Mesenchymal stem cell (in vitro differentiated cells and primary cell): ENCODE results near the gene CNR2.

ENCODE experiments used
- DNase-seq: peaks from one replicate; pipeline ENCODE4 v3.0.0-alpha.2; 2013
- H2AFZ ChIP-seq: one replicate; pipeline ENCODE4 v1.6.1; 2013; ENCODE audit warnings: low read depth, mild to moderate bottlenecking, control low read depth, inconsistent platforms, low read length, moderate library complexity
- H2AK5ac ChIP-seq: 2 replicates; pipeline ENCODE4 v1.6.1; 2013; ENCODE audit warnings: low read length, moderate library complexity, mild to moderate bottlenecking, inconsistent platforms; ENCODE audit not compliant: severe bottlenecking
- H2BK120ac ChIP-seq: one replicate; pipeline ENCODE4 v1.6.1; 2013; ENCODE audit warnings: low read depth, mild to moderate bottlenecking, inconsistent platforms, low read length, moderate library complexity
- H2BK12ac ChIP-seq, 2 experiments: one replicate each; pipeline ENCODE4 v1.6.1; 2013; ENCODE audit warnings: inconsistent platforms in 2 of 2, low read length in 2 of 2, mild to moderate bottlenecking in 2 of 2, moderate library complexity in 2 of 2, control low read depth in 1 of 2
- H2BK15ac ChIP-seq: one replicate; pipeline ENCODE4 v1.6.1; 2013; ENCODE audit warnings: mild to moderate bottlenecking, low read depth, inconsistent platforms; ENCODE audit not compliant: poor library complexity, severe bottlenecking
- H2BK5ac ChIP-seq: 2 replicates; pipeline ENCODE4 v1.6.1; 2013; ENCODE audit warnings: low read depth, mild to moderate bottlenecking, low read length, control low read depth, inconsistent platforms; ENCODE audit not compliant: poor library complexity, severe bottlenecking
- H3K14ac ChIP-seq, 2 experiments: one replicate each; pipeline ENCODE4 v1.6.1; 2013; ENCODE audit warnings: inconsistent platforms in 2 of 2, low read length in 2 of 2, control low read depth in 1 of 2, mild to moderate bottlenecking in 1 of 2, moderate library complexity in 1 of 2
- H3K18ac ChIP-seq, 2 experiments: one replicate each; pipeline ENCODE4 v1.6.1; 2013; ENCODE audit warnings: inconsistent platforms in 2 of 2, low read length in 2 of 2, control low read depth in 1 of 2, low read depth in 1 of 2, mild to moderate bottlenecking in 1 of 2
- H3K23ac ChIP-seq, 2 experiments: one replicate each; pipeline ENCODE4 v1.6.1; 2013; ENCODE audit warnings: inconsistent platforms in 2 of 2, low read length in 2 of 2, mild to moderate bottlenecking in 2 of 2, moderate library complexity in 2 of 2, control low read depth in 1 of 2
- H3K27ac ChIP-seq: 2 replicates; pipeline ENCODE4 v1.5.1; 2013; ENCODE audit warnings: mild to moderate bottlenecking, moderate library complexity, low read length, control low read depth, inconsistent platforms; ENCODE audit not compliant: poor library complexity, severe bottlenecking
- H3K27me3 ChIP-seq, 2 experiments: 2 replicates each; pipeline versions ENCODE4 v1.6.1 to v1.7.0; 2013; ENCODE audit warnings: low read length in 2 of 2, mild to moderate bottlenecking in 2 of 2, moderate library complexity in 2 of 2, control low read depth in 1 of 2, inconsistent platforms in 1 of 2; ENCODE audit not compliant: control insufficient read depth in 1 of 2, insufficient read depth in 1 of 2
- H3K36me3 ChIP-seq, 2 experiments: 2 replicates each; pipeline versions ENCODE4 v1.6.1 to v1.7.0; 2013; ENCODE audit warnings: low read length in 2 of 2, control low read depth in 1 of 2, inconsistent platforms in 1 of 2, low read depth in 1 of 2, mild to moderate bottlenecking in 1 of 2; ENCODE audit not compliant: insufficient read depth in 2 of 2, control insufficient read depth in 1 of 2
- H3K4ac ChIP-seq, 2 experiments: one replicate each; pipeline ENCODE4 v1.6.1; 2013; ENCODE audit warnings: inconsistent platforms in 2 of 2, low read length in 2 of 2, mild to moderate bottlenecking in 2 of 2, moderate library complexity in 2 of 2, control low read depth in 1 of 2, low read depth in 1 of 2
- H3K4me1 ChIP-seq: 2 replicates; pipeline ENCODE4 v1.6.1; 2013; ENCODE audit warnings: low read depth, low read length, control low read depth; ENCODE audit not compliant: control insufficient read depth, insufficient read depth
- H3K4me2 ChIP-seq: 2 replicates; pipeline ENCODE4 v1.6.1; 2013; ENCODE audit warnings: low read length, mild to moderate bottlenecking, inconsistent platforms; ENCODE audit not compliant: poor library complexity, severe bottlenecking
- H3K4me3 ChIP-seq, 2 experiments: 2 replicates each; pipeline versions ENCODE4 v1.5.1 to v1.7.0; 2013; ENCODE audit warnings: low read length in 2 of 2, mild to moderate bottlenecking in 2 of 2, control low read depth in 1 of 2, low read depth in 1 of 2; ENCODE audit not compliant: insufficient read depth in 1 of 2
- H3K79me1 ChIP-seq: replicated peaks from 2 replicates; pipeline ENCODE4 v1.6.1; 2013; ENCODE audit warnings: mild to moderate bottlenecking, control low read depth, low read length, inconsistent platforms; ENCODE audit not compliant: poor library complexity, severe bottlenecking
- H3K9ac ChIP-seq: 2 replicates; pipeline ENCODE4 v1.7.0; 2013; ENCODE audit warnings: mild to moderate bottlenecking, low read length, moderate library complexity
- H3K9me3 ChIP-seq: 2 replicates; pipeline ENCODE4 v1.7.0; 2013; ENCODE audit warnings: mild to moderate bottlenecking, low read length; ENCODE audit not compliant: control insufficient read depth
- H4K8ac ChIP-seq: one replicate; pipeline ENCODE4 v1.6.1; 2013; ENCODE audit warnings: inconsistent platforms, mild to moderate bottlenecking, low read length, moderate library complexity
- H4K91ac ChIP-seq: one replicate; pipeline ENCODE4 v1.6.1; 2013; ENCODE audit warnings: mild to moderate bottlenecking, low read length, inconsistent platforms
- WGBS: methylation state at CpG from one replicate; pipeline ENCODE4 v1.1.7; 2013; ENCODE audit warnings: mixed read lengths; 5-methylcytosine and 5-hydroxymethylcytosine counted together

Gene CNR2

DNA sequence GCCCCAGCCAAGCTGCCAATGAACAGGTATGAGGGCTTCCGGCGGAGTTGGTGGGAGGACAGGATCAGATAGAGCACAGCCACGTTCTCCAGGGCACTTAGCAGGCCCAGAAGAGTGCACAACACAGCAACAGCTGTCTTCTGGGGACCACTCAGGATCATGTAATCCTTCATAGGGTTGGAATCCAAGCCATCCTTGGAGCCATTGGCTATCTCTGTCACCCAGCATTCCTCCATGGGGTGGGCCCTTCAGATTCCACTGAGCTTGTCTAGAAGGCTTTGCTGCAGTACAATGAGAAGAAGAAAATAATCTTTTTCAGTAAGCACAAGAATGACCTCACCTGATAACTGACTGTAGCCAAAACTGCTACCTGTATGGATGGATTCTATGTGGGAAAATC, 37.8 kb downstream of the CNR2 start:
- peaks cover 0 to 12% of the 10 kb centered on the region in 2 experiments for H3K27me3 ChIP-seq
- no peak overlapping the region for H2AK5ac ChIP-seq
- no peak overlapping the region for H2BK5ac ChIP-seq

DNA sequence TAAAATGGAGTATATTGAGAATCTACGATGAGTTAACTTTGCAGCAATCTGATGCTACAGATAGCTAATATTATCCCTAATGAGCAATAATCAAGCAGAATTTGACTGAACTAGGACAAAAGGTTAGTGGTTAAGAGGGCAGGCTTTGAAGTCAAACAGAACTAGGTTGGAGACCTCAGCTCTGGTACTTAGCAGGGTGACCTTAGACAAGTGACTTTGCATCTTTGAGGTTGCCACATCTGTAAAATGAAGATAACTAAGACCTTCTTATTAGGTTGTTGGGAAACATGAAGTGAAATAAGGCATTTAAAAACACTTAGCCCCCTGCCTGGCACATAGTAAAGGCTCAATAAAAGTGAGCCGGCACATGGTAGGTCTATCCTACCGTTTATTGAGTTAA, 40.7 kb downstream of the CNR2 start:
- 95% methylated on average over 3 of the region's 3 CpGs for WGBS
- Histone ChIP-seq H4K8ac (no peak overlapping the region), H3K4me2 (no peak overlapping the region), H3K4ac (no peak overlapping the region), H3K14ac (no peak overlapping the region), H2BK5ac (no peak overlapping the region), H3K18ac (no peak overlapping the region), H3K9me3 (peaks cover 13% of the 10 kb centered on the region), H3K27ac (no peak overlapping the region), H2AFZ (no peak overlapping the region), H2AK5ac (no peak overlapping the region), H2BK15ac (no peak overlapping the region), H2BK12ac (no peak overlapping the region), H3K4me3 (no peak overlapping the region), H3K9ac (no peak overlapping the region), H3K27me3 (peaks cover 0 to 18% of the 10 kb centered on the region in 2 experiments), H3K36me3 (no peaks in the 10 kb centered on the region), H2BK120ac (no peak overlapping the region), H3K4me1 (peaks cover 9% of the 10 kb centered on the region), H3K23ac (no peak overlapping the region), H4K91ac (no peak overlapping the region), H3K79me1 (peaks cover 6% of the 10 kb centered on the region)
- no peak for DNase-seq

More for the DNA sequence above, 37.8 kb downstream of the CNR2 start:
- Histone ChIP-seq H2BK12ac (no peak overlapping the region), H2BK15ac (no peak overlapping the region), H3K18ac (no peak overlapping the region), H3K36me3 (no peaks in the 10 kb centered on the region), H3K4me2 (no peak overlapping the region), H4K8ac (no peak overlapping the region), H3K14ac (no peak overlapping the region), H2BK120ac (no peak overlapping the region), H3K23ac (no peak overlapping the region), H3K9me3 (peaks cover 40% of the 10 kb centered on the region), H3K27ac (no peak overlapping the region), H3K9ac (no peak overlapping the region), H4K91ac (no peak overlapping the region), H3K4me1 (no peaks in the 10 kb centered on the region), H3K4me3 (no peak overlapping the region), H2AFZ (no peak overlapping the region), H3K4ac (no peak overlapping the region), H3K79me1 (no peaks in the 10 kb centered on the region)
- DNase-seq, result no peak
- 70% methylated on average over 3 of the region's 3 CpGs for WGBS

DNA sequence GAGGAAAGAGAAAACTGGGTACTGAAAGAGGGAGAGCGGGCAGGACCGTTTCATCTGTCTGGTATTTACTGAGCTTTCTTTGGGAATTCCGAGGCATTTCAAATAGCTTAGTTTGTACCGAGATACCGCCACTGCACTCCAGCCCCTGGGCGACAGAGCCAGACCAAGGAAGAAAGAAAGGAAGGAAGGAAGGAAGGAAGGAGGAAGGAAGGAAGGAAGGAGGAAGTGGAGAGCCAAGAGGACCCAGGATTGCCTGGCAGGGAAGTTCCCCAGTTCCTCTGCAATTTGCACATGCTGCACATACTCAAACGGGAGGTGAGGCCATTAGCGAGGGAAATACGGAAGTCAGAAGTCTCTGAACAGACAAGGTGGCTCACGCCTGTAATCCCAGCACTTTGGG, 44.1 kb downstream of the CNR2 start:
- H3K36me3 ChIP-seq, result peaks cover 0 to 5% of the 10 kb centered on the region in 2 experiments
- H4K8ac ChIP-seq, result no peak overlapping the region
- no peak overlapping the region for H2AK5ac ChIP-seq
- H3K4me1 ChIP-seq, result peaks cover 17% of the 10 kb centered on the region
- peak overlapping the region in 1 of 2 experiments; percentile 86 for H3K4me3 ChIP-seq
- no peak overlapping the region for H3K4ac ChIP-seq
- H2BK15ac ChIP-seq, result no peak overlapping the region
- WGBS, result 85% methylated on average over 10 of the region's 10 CpGs
- peaks cover 9% of the 10 kb centered on the region for H3K79me1 ChIP-seq
- H3K9ac ChIP-seq, result peak overlapping the region; percentile 83
- no peak overlapping the region for H2AFZ ChIP-seq
- no peak overlapping the region for H3K14ac ChIP-seq
- no peaks in the 10 kb centered on the region for H3K9me3 ChIP-seq
- no peak overlapping the region for H2BK5ac ChIP-seq
- no peak overlapping the region for H4K91ac ChIP-seq
- no peak overlapping the region for H2BK12ac ChIP-seq
- no peak overlapping the region for H3K4me2 ChIP-seq
- no peak overlapping the region for H3K23ac ChIP-seq
- peaks cover 0 to 23% of the 10 kb centered on the region in 2 experiments for H3K27me3 ChIP-seq
- no peak overlapping the region for H3K27ac ChIP-seq
- DNase-seq, result no peak
- no peak overlapping the region for H3K18ac ChIP-seq
- H2BK120ac ChIP-seq, result no peak overlapping the region

DNA sequence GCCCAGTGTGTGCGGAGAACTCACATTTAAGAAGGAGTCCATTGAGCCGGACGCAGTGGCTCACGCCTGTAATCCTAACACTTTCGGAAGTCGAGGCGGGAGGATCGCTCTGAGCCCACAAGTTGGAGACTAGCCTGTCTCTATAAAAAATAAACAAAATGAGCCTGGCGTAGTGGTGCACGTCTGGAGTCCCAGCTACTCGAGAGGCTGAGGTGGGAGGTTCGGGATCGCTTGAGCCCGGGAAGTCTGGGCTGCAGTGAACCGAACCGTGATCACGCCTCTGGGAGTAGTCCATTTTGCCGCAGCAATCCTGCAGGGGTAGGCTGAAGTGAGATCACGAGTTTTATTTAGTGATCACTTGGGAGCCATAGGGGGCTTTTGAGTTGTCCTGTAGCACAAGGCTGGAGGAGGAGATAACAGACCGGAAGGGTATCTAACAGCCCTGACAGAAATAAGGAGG, 44.6 kb downstream of the CNR2 start:
- 58% methylated on average over 20 of the region's 20 CpGs for WGBS
- peaks cover 9% of the 10 kb centered on the region for H3K79me1 ChIP-seq

More for the DNA sequence above, 44.6 kb downstream of the CNR2 start:
- Histone ChIP-seq H4K91ac (no peak overlapping the region), H2BK12ac (no peak overlapping the region), H3K9ac (peak overlapping the region; percentile 83), H2AK5ac (no peak overlapping the region), H3K27ac (no peak overlapping the region), H3K23ac (no peak overlapping the region), H3K18ac (no peak overlapping the region), H2BK15ac (no peak overlapping the region), H4K8ac (peak overlapping the region; percentile 36), H3K4ac (no peak overlapping the region), H3K36me3 (peaks cover 0 to 5% of the 10 kb centered on the region in 2 experiments), H2BK5ac (no peak overlapping the region), H3K4me3 (peak overlapping the region in 1 of 2 experiments; percentile 86), H3K4me2 (no peak overlapping the region), H3K9me3 (no peaks in the 10 kb centered on the region), H3K14ac (no peak overlapping the region), H3K27me3 (peaks cover 0 to 20% of the 10 kb centered on the region in 2 experiments), H3K4me1 (peaks cover 17% of the 10 kb centered on the region), H2BK120ac (no peak overlapping the region), H2AFZ (no peak overlapping the region)
- DNase-seq, result no peak
